Measurements from ENCODE around the gene RFT1. TPM values are rescaled to one million over a fixed set of nuclear protein-coding genes. Genes with fewer than 3 reads are reported as not detected.

RFT1 gene
- total RNA-seq, 1 experiment from 2014 or later: 33.6 TPM

GRCh38 chr3:53079791-53080555 is 50.3 kb downstream of the RFT1 start:
- no peaks in the 10 kb centered on the region for H3K27me3 ChIP-seq (ENCODE audit: insufficient read depth, low read length)
- RAD21 ChIA-PET (ENCODE audit: low non-redundant PET in 1 of 2, low total read pairs in 2 of 2, uncharacterized antibody in 2 of 2, unreplicated experiment in 2 of 2): no interaction called here
- H3K9ac ChIP-seq (ENCODE audit: low read length): no peak overlapping the region
- BruUV-seq (replicated peaks): no TSS peak
- no peak overlapping the region for H3K27ac ChIP-seq (ENCODE audit: low read depth, low read length)
- no peak for ATAC-seq
- H4K20me1 ChIP-seq (ENCODE audit: insufficient read depth): no peaks in the 10 kb centered on the region
- peaks cover 0 to 12% of the 10 kb centered on the region in 2 experiments; a peak in 2 of 4 replicates for H3K4me1 ChIP-seq (ENCODE audit: control insufficient read depth in 1 of 2, insufficient read depth in 2 of 2, low read length in 2 of 2)
- no peaks in the 10 kb centered on the region for H3K79me2 ChIP-seq (ENCODE audit: insufficient read depth, low read length)
- H3K4me3 ChIP-seq (replicated peaks in 1 of 2; ENCODE audit: low read depth in 1 of 2, low read length in 2 of 2): no peak overlapping the region
- H2AFZ ChIP-seq (ENCODE audit: low read depth, low read length, poor library complexity, severe bottlenecking): no peak overlapping the region
- no peaks in the 10 kb centered on the region for H3K36me3 ChIP-seq (ENCODE audit: control insufficient read depth in 1 of 2, insufficient read depth in 2 of 2, low read length in 2 of 2)
- intact Hi-C loops (cut with micrococcal nuclease): loop anchor here (10.0 kb wide), 2 partner anchors 145 to 605 kb away; no protein-coding TSS in a partner anchor
- POLR2A ChIA-PET: no interaction called here
- DNase-seq (ENCODE audit: low read depth, low spot score): no peak
- TF ChIP-seq YY1 (IDR thresholded peaks at IDR 0.05; ENCODE audit: extremely low read depth, insufficient replicate concordance, low read depth, low read length): no peak
- no peak for TF ChIP-seq CBX3 (IDR thresholded peaks at IDR 0.05; ENCODE audit: low read depth)
- no peak for TF ChIP-seq EZH2phosphoT487 (IDR thresholded peaks at IDR 0.05; ENCODE audit: borderline replicate concordance)
- no peak for TF ChIP-seq ZNF274 (IDR thresholded peaks at IDR 0.05; ENCODE audit: low read depth, low read length)
- TF ChIP-seq CEBPB (IDR thresholded peaks at IDR 0.05; ENCODE audit: low read depth): no peak
- TF ChIP-seq ZFX (IDR thresholded peaks at IDR 0.05): no peak
- TF ChIP-seq EGR1 (IDR thresholded peaks at IDR 0.05; ENCODE audit: low read depth): no peak
- no peak for TF ChIP-seq FOSL1 (IDR thresholded peaks at IDR 0.05; ENCODE audit: low read depth)
- TF ChIP-seq POLR2A (IDR thresholded peaks at IDR 0.05; ENCODE audit: borderline replicate concordance, extremely low read depth, insufficient read depth, insufficient read length): no peak
- TF ChIP-seq, protein P1, sequence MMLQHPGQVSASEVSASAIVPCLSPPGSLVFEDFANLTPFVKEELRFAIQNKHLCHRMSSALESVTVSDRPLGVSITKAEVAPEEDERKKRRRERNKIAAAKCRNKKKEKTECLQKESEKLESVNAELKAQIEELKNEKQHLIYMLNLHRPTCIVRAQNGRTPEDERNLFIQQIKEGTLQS (IDR thresholded peaks at IDR 0.05): no peak
- TF ChIP-seq ELF1 (IDR thresholded peaks at IDR 0.05; ENCODE audit: borderline replicate concordance, low read depth): no peak
- TF ChIP-seq, protein P2, sequence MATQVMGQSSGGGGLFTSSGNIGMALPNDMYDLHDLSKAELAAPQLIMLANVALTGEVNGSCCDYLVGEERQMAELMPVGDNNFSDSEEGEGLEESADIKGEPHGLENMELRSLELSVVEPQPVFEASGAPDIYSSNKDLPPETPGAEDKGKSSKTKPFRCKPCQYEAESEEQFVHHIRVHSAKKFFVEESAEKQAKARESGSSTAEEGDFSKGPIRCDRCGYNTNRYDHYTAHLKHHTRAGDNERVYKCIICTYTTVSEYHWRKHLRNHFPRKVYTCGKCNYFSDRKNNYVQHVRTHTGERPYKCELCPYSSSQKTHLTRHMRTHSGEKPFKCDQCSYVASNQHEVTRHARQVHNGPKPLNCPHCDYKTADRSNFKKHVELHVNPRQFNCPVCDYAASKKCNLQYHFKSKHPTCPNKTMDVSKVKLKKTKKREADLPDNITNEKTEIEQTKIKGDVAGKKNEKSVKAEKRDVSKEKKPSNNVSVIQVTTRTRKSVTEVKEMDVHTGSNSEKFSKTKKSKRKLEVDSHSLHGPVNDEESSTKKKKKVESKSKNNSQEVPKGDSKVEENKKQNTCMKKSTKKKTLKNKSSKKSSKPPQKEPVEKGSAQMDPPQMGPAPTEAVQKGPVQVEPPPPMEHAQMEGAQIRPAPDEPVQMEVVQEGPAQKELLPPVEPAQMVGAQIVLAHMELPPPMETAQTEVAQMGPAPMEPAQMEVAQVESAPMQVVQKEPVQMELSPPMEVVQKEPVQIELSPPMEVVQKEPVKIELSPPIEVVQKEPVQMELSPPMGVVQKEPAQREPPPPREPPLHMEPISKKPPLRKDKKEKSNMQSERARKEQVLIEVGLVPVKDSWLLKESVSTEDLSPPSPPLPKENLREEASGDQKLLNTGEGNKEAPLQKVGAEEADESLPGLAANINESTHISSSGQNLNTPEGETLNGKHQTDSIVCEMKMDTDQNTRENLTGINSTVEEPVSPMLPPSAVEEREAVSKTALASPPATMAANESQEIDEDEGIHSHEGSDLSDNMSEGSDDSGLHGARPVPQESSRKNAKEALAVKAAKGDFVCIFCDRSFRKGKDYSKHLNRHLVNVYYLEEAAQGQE (IDR thresholded peaks at IDR 0.05; ENCODE audit: low read depth): no peak
- no peak overlapping the region for H3K4me2 ChIP-seq (ENCODE audit: low read length)
- CTCF ChIA-PET: no interaction called here
- H3K9me3 ChIP-seq (ENCODE audit: control insufficient read depth in 1 of 2, insufficient read depth in 1 of 2, low read depth in 1 of 2, low read length in 2 of 2): no peaks in the 10 kb centered on the region
- no peaks in the 10 kb centered on the region for H3K9me2 ChIP-seq (ENCODE audit: insufficient read depth)
